Adrenal gland (tissue), 12 donors: ENCODE measurements around the gene CFAP53. TPM values are rescaled to one million over a fixed set of nuclear protein-coding genes. Genes with fewer than 3 reads are reported as not detected.
A peak's percentile ranks its signal among the peaks of the same experiment; 100 is the strongest.

ENCODE experiments used
- DNase-seq, 7 donors: peaks; one replicate each; pipeline ENCODE4 v3.0.0-alpha.2; 2019 to 2020
- H3K27ac ChIP-seq, 5 donors: fragments of 200-600 bp; sonication (generic) in 4 of 5; 1 replicate in 3 of 5; 2 replicates in 2 of 5; pipeline versions ENCODE4 v1.5.1 to v1.8.0; 2016 to 2020; ENCODE audit warnings: mild to moderate bottlenecking in 1 of 5
- H3K27me3 ChIP-seq: fragments of 200-600 bp; 2 replicates; pipeline ENCODE4 v1.8.0; 2021
- H3K36me3 ChIP-seq, 2 donors: fragments of 200-600 bp; replicated peaks in 1 of 2; 1 replicate in 1 of 2; 2 replicates in 1 of 2; pipeline versions ENCODE4 v1.5.1 to v1.8.0; 2018 to 2022
- H3K4me1 ChIP-seq, 2 donors: fragments of 200-600 bp; replicated peaks in 1 of 2; 1 replicate in 1 of 2; 2 replicates in 1 of 2; pipeline versions ENCODE4 v1.5.1 to v1.8.0; 2018 to 2021
- H3K4me3 ChIP-seq, 4 donors: fragments of 200-600 bp; sonication (generic) in 3 of 4; one replicate each; pipeline ENCODE4 v1.5.1; 2016 to 2018
- H3K9me3 ChIP-seq, 3 donors: fragments of 200-600 bp; sonication (generic) in 1 of 3; replicated peaks in 1 of 3; 1 replicate in 2 of 3; 2 replicates in 1 of 3; pipeline versions ENCODE4 v1.5.1 to v1.8.0; 2016 to 2021
- CTCF ChIP-seq, 6 experiments: fragments of 450-650 bp in 4 of 6; fragments of 200-600 bp in 2 of 6; sonication (generic) in 1 of 6; IDR thresholded peaks; 1 replicate in 5 of 6; 2 replicates in 1 of 6; pipeline versions ENCODE4 v1.5.1 to v1.8.0; 2016 to 2021; ENCODE audit warnings: antibody characterized with exemption in 6 of 6, mild to moderate bottlenecking in 2 of 6, moderate library complexity in 1 of 6
- POLR2A ChIP-seq, 2 donors: fragments of 450-650 bp; IDR thresholded peaks; one replicate each; pipeline ENCODE4 v1.6.1; 2017; ENCODE audit warnings: antibody characterized with exemption in 2 of 2, mild to moderate bottlenecking in 2 of 2, moderate library complexity in 1 of 2
- WGBS, 4 donors: extraction: QIAGEN DNeasy Blood & Tissue Kit in 2 of 4; methylation state at CpG; one replicate each; pipeline versions ENCODE4 v1.1.5 to v1.1.7; 2013 to 2017; 5-methylcytosine and 5-hydroxymethylcytosine counted together
- intact Hi-C, 2 donors: fragments of 100-400 bp; cut with DNase I; formaldehyde crosslinking; loops; one replicate each; pipeline versions ENCODE4 v1.14.1 to v1.15.0; 2022 to 2023
- polyA plus RNA-seq, 3 donors: library from polyadenylated mRNA; stranded (reverse); fragments of 200-250 nt in 2 of 3; fragments of 350-450 nt in 1 of 3; fragmentation: Illumina TruSeq in 1 of 3; extraction: RNeasy Lipid Tissue Mini Kit (QIAGEN cat#74804) in 1 of 3; gene quantifications; one replicate each; pipeline ENCODE4 v1.2.3, GENCODE V29; 2013 to 2014
- total RNA-seq, 9 donors: library from RNA; depleted of rRNA in 4 of 9; stranded (reverse); fragments of >200 nt in 4 of 9; fragments of 120-200 nt in 1 of 9; fragmentation: NEBNext Ultra II Directional in 1 of 9; extraction: Animal tissue kit (Norgen Biotek cat#: 25700) in 1 of 9; gene quantifications; one replicate each; pipeline versions ENCODE4 v1.1.0 to v1.2.4, GENCODE V29; 2013 to 2023
- donor health status: healthy with polysubstance abuse.
- donor health status: Bipolar disorder and iron deficiency.
- donor health status: DM: yes; HTN: yes; CAD: no.
- donor health status: DM: no; HTN: no; CAD: no.
- donor health status: DM: no; HTN: no; CAD: no.
- donor health status: DM: yes; HTN: yes; CAD: no.

The CFAP53 gene
- total and polyA plus RNA-seq, 12 donors: 0.53 to 4.3 (median 1.3) TPM

DNA sequence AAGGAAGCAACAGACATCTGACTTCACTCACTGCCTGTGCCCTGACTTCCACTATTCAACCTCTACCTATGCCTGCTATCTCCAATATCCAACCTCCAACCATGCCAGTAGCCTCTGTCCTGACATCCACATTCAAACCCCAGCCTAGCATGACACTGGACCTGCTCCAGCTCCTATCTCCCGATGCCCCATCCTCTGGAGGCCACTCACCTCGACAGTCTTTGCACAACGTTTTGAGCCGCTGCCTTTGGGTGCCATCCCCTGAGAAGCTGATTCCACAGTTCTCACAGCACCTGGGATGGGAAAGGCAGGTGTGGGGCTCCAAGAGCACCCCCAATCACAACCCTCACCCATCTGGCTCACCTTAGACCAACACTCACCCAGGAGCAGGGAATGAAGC is 10.2 kb upstream of the CFAP53 start:
- no peak for DNase-seq
- Histone ChIP-seq H3K4me3 (no peak overlapping the region), H3K27ac (peak overlapping the region in 1 of 5 donors; percentile 5), H3K4me1 (peaks cover 16 to 26% of the 10 kb centered on the region in 2 donors), H3K36me3 (peaks cover 0 to 67% of the 10 kb centered on the region in 2 donors), H3K27me3 (no peaks in the 10 kb centered on the region), H3K9me3 (no peaks in the 10 kb centered on the region)
- intact Hi-C loops: loop anchor here in 1 of 2 donors (10.0 kb wide), 1 partner anchor 78 kb away; no protein-coding TSS in a partner anchor
- 61 to 82% (median 71%) methylated on average over 4 of the region's 4 CpGs for whole genome bisulfite sequencing, 4 donors
- no peak for TF ChIP-seq CTCF (IDR thresholded peaks at IDR 0.05)
- TF ChIP-seq POLR2A (IDR thresholded peaks at IDR 0.05): no peak

GRCh38 chr18:50275503-50276036 is 9.3 kb upstream of the CFAP53 start:
- Histone ChIP-seq H3K36me3 (peaks cover 0 to 76% of the 10 kb centered on the region in 2 donors), H3K27me3 (no peaks in the 10 kb centered on the region), H3K9me3 (no peaks in the 10 kb centered on the region), H3K4me3 (no peak overlapping the region), H3K4me1 (peaks cover 14 to 24% of the 10 kb centered on the region in 2 donors), H3K27ac (no peak overlapping the region)
- intact Hi-C loops: loop anchor here in 1 of 2 donors (10.0 kb wide), 1 partner anchor 79 kb away; no protein-coding TSS in a partner anchor
- TF ChIP-seq CTCF (IDR thresholded peaks at IDR 0.05) (no peak), POLR2A (IDR thresholded peaks at IDR 0.05) (no peak)
- DNase-seq: no peak
- WGBS, 4 donors: 94 to 97% (median 96%) methylated on average over 15 to 19 of the region's 19 CpGs

- Histone ChIP-seq H3K4me3 (no peak overlapping the region), H3K4me1 (peaks cover 8 to 18% of the 10 kb centered on the region in 2 donors), H3K36me3 (peaks cover 0 to 82% of the 10 kb centered on the region in 2 donors), H3K27ac (no peak overlapping the region), H3K9me3 (no peaks in the 10 kb centered on the region), H3K27me3 (no peaks in the 10 kb centered on the region)
- intact Hi-C loops: loop anchor here in 1 of 2 donors (10.0 kb wide), 1 partner anchor 80 kb away; no protein-coding TSS in a partner anchor
- TF ChIP-seq CTCF (IDR thresholded peaks at IDR 0.05) (no peak), POLR2A (IDR thresholded peaks at IDR 0.05) (no peak)
- no peak for DNase-seq
- WGBS, 4 donors: 88 to 95% (median 94%) methylated on average over 9 to 10 of the region's 10 CpGs
Measured at GRCh38 chr18:50274941-50275340, 8.6 kb upstream of the CFAP53 start.

DNA sequence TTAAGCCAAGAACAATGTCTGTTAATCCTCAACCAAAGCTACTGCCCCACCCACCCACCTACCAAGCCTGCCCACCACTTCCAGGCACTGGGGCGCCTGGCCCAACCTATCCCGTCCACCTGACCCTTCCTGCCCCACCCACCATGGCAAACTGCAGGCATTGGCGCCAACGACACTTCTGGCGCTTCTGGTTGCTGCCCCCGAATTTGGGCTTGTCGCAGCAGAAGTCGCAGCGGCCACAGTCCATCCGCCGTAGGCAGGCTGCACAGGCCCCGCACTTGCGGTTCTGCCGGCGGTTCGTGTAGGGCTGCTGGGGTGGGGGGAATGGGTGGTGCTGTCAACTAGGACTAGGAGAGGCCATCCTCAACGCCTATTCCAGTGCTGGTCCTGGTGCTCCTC is 7.7 kb upstream of the CFAP53 start:
- 92 to 100% (median 95%) methylated on average over 16 to 17 of the region's 17 CpGs for WGBS, 4 donors
- Histone ChIP-seq H3K36me3 (peaks cover 0 to 87% of the 10 kb centered on the region in 2 donors), H3K9me3 (no peaks in the 10 kb centered on the region), H3K4me3 (no peak overlapping the region), H3K4me1 (peaks cover 0 to 9% of the 10 kb centered on the region in 2 donors), H3K27me3 (no peaks in the 10 kb centered on the region), H3K27ac (no peak overlapping the region)
- TF ChIP-seq CTCF (IDR thresholded peaks at IDR 0.05) (no peak), POLR2A (IDR thresholded peaks at IDR 0.05) (no peak)
- intact Hi-C loops: loop anchor here in 1 of 2 donors (10.0 kb wide), 1 partner anchor 81 kb away; no protein-coding TSS in a partner anchor
- no peak for DNase-seq
